OCI-LY7 (cell line): Measurements from ENCODE around the gene MACF1. TPM values are rescaled to one million over a fixed set of nuclear protein-coding genes. Genes with fewer than 3 reads are reported as not detected.

ENCODE experiments used
- BruUV-seq: library from RNA; stranded (reverse); fragments of 400-500 nt; replicated peaks from 2 replicates; lab custom pipeline; 2021; lab: Mats Ljungman, UMichigan
- CTCF ChIA-PET: fragments of 300-600 bp; sonication (Branson Sonifier 250); formaldehyde crosslinking; loops from one replicate; lab custom pipeline; 2022; ENCODE audit warnings: antibody characterized with exemption; ENCODE audit not compliant: unreplicated experiment; lab: Charles Lee
- POLR2A ChIA-PET: fragments of 300-600 bp; sonication (Branson Sonifier 250); formaldehyde crosslinking; loops from one replicate; lab custom pipeline; 2022; ENCODE audit warnings: antibody characterized with exemption; lab: Charles Lee
- DNase-seq: peaks from one replicate; pipeline ENCODE4 v3.0.0-alpha.2; 2015; ENCODE audit warnings: low spot score
- H2AFZ ChIP-seq: fragments of 200-600 bp; sonication (generic), shearing (Covaris generic); 2 replicates; pipeline ENCODE4 v1.6.1; 2014; ENCODE audit warnings: mild to moderate bottlenecking, antibody characterized with exemption, low read length, moderate library complexity
- H3K27ac ChIP-seq: fragments of 200-600 bp; sonication (generic); 2 replicates; pipeline ENCODE4 v1.5.1; 2014; ENCODE audit warnings: mixed run types, low read depth, mild to moderate bottlenecking, moderate library complexity, low read length, inconsistent platforms; ENCODE audit not compliant: poor library complexity, severe bottlenecking
- H3K36me3 ChIP-seq: fragments of 200-600 bp; sonication (generic); 2 replicates; pipeline ENCODE4 v1.6.1; 2014; ENCODE audit warnings: mild to moderate bottlenecking, antibody characterized with exemption, low read length, moderate library complexity, mixed read lengths; ENCODE audit not compliant: insufficient read depth
- H3K4me1 ChIP-seq: fragments of 200-600 bp; sonication (generic); 2 replicates; pipeline ENCODE4 v1.5.1; 2014; ENCODE audit warnings: mild to moderate bottlenecking, low read length; ENCODE audit not compliant: insufficient read depth, poor library complexity, severe bottlenecking
- H3K4me2 ChIP-seq: fragments of 200-600 bp; sonication (generic); 2 replicates; pipeline ENCODE4 v1.6.1; 2014; ENCODE audit warnings: mild to moderate bottlenecking, low read length
- H3K4me3 ChIP-seq: fragments of 200-600 bp; sonication (generic); 2 replicates; pipeline ENCODE4 v1.5.1; 2014; ENCODE audit warnings: mild to moderate bottlenecking, low read depth, low read length; ENCODE audit not compliant: poor library complexity, severe bottlenecking
- H3K79me2 ChIP-seq: fragments of 200-600 bp; sonication (generic); 2 replicates; pipeline ENCODE4 v1.6.1; 2016; ENCODE audit warnings: low read depth, mild to moderate bottlenecking, low read length, moderate library complexity, mixed read lengths; ENCODE audit not compliant: insufficient read depth
- H3K9me2 ChIP-seq: fragments of 200-600 bp; sonication (generic); 2 replicates; pipeline ENCODE4 v1.6.1; 2016; ENCODE audit warnings: mild to moderate bottlenecking, low read length, mixed read lengths; ENCODE audit not compliant: insufficient read depth
- H3K9me3 ChIP-seq: fragments of 200-600 bp; sonication (generic); 2 replicates; pipeline ENCODE4 v1.6.1; 2014; ENCODE audit warnings: mild to moderate bottlenecking, mixed run types, low read length, mixed read lengths
- H4K20me1 ChIP-seq: fragments of 200-600 bp; sonication (generic); 2 replicates; pipeline ENCODE4 v1.6.1; 2014; ENCODE audit warnings: mild to moderate bottlenecking, antibody characterized with exemption, low read length, moderate library complexity, mixed read lengths; ENCODE audit not compliant: insufficient read depth
- CTCF ChIP-seq: fragments of 200-600 bp; sonication (generic); conservative IDR thresholded peaks from 2 replicates; pipeline ENCODE4 v1.5.1; 2014; ENCODE audit warnings: mild to moderate bottlenecking, antibody characterized with exemption, low read length, moderate library complexity, mixed read lengths
- EZH2phosphoT487 ChIP-seq: fragments of 200-600 bp; sonication (generic); IDR thresholded peaks from 2 replicates; pipeline ENCODE4 v1.6.1; 2018; ENCODE audit warnings: low read depth, borderline replicate concordance, mild to moderate bottlenecking, mixed run types, antibody characterized with exemption, low read length, moderate library complexity, mixed read lengths
- intact Hi-C: fragments of 100-400 bp; cut with micrococcal nuclease; formaldehyde crosslinking; loops from one replicate; pipeline ENCODE4 v1.10.0; 2022; ENCODE audit not compliant: unreplicated experiment
- total RNA-seq, 2 experiments: library from RNA; depleted of rRNA in 1 of 2; stranded (reverse); fragments of >200 nt in 1 of 2; shearing (Covaris generic) in 1 of 2; gene quantifications; 2 replicates each; pipeline ENCODE4 v1.2.3, GENCODE V29; 2014 to 2022

Gene MACF1
- total RNA-seq, 2 experiments from 2014 or later: 211 to 220 TPM

GRCh38 chr1:39196244-39197215 lies 8.0 kb upstream of the MACF1 start:
- Histone ChIP-seq H3K9me2 (no peaks in the 10 kb centered on the region), H3K4me1 (peaks cover 81% of the 10 kb centered on the region), H3K79me2 (no peaks in the 10 kb centered on the region), H3K4me3 (peak overlapping the region; percentile 60), H3K36me3 (no peaks in the 10 kb centered on the region), H2AFZ (peak overlapping the region; percentile 76; the same call in 1 of the 2 replicates), H4K20me1 (no peaks in the 10 kb centered on the region), H3K27ac (peak overlapping the region; percentile 98), H3K9me3 (no peaks in the 10 kb centered on the region), H3K4me2 (peak overlapping the region; percentile 84)
- no peak for TF ChIP-seq EZH2phosphoT487
- TF ChIP-seq CTCF: no peak
- ChIA-PET CTCF (no interaction called here), POLR2A (interaction anchor here (0.6 to 3.7 kb wide), 7 partner anchors 10 to 49 kb away, joined by 3 to 27 read pairs (median 3); no protein-coding TSS in a partner anchor)
- peak; percentile 92 for DNase-seq
- intact Hi-C loops: loop anchor here (1.0 kb wide), 1 partner anchor 19 kb away; no protein-coding TSS in a partner anchor
- BruUV-seq: TSS peak; percentile 97

GRCh38 chr1:39199593-39199992 lies 4.9 kb upstream of the MACF1 start:
- Histone ChIP-seq H3K9me3 (no peaks in the 10 kb centered on the region), H3K4me1 (peaks cover 72% of the 10 kb centered on the region), H2AFZ (peak overlapping the region; percentile 13; the same call in 1 of the 2 replicates), H3K9me2 (no peaks in the 10 kb centered on the region), H4K20me1 (no peaks in the 10 kb centered on the region), H3K27ac (peak overlapping the region; percentile 16), H3K4me2 (no peak overlapping the region), H3K36me3 (no peaks in the 10 kb centered on the region), H3K4me3 (no peak overlapping the region), H3K79me2 (no peaks in the 10 kb centered on the region)
- DNase-seq: no peak
- no TSS peak for BruUV-seq
- intact Hi-C loops: no loop called here
- ChIA-PET POLR2A (interaction anchor here (0.7 to 3.7 kb wide), 7 partner anchors 10 to 28 kb away, joined by 3 to 27 read pairs (median 3); no protein-coding TSS in a partner anchor), CTCF (no interaction called here)
- no peak for TF ChIP-seq CTCF
- no peak for TF ChIP-seq EZH2phosphoT487
